Daoy (cell line): ENCODE measurements around the gene MLLT10. TPM values are rescaled to one million over a fixed set of nuclear protein-coding genes. Genes with fewer than 3 reads are reported as not detected.
A peak's percentile ranks its signal among the peaks of the same experiment; 100 is the strongest.

Experiments used
- DNase-seq: peaks from one replicate; pipeline ENCODE4 v3.0.0-alpha.2; 2015; ENCODE audit warnings: low read depth
- total RNA-seq: library from RNA; depleted of rRNA; stranded (reverse); fragments of >200 nt; shearing (Covaris generic); gene quantifications from 2 replicates; pipeline ENCODE4 v1.2.3, GENCODE V29; 2014

Gene MLLT10
- total RNA-seq, 1 experiment from 2014 or later: 9.0 TPM

- peak; percentile 73 for DNase-seq
These were observed 17.5 kb upstream of the MLLT10 start for GRCh38 chr10:21516242-21517131.

GRCh38 chr10:21517134-21518031 lies 16.6 kb upstream of the MLLT10 start:
- peak; percentile 63 for DNase-seq

- DNase-seq: peak; percentile 14
These were observed 15.8 kb upstream of the MLLT10 start for GRCh38 chr10:21518149-21518640.

GRCh38 chr10:21518641-21519396 lies 15.2 kb upstream of the MLLT10 start:
- peak; percentile 21 for DNase-seq

- DNase-seq: no peak
These were observed 14.6 kb upstream of the MLLT10 start for GRCh38 chr10:21519397-21519933.

GRCh38 chr10:21519941-21520436 lies 14.0 kb upstream of the MLLT10 start:
- peak; percentile 39 for DNase-seq

- DNase-seq: no peak
These were observed 13.5 kb upstream of the MLLT10 start for GRCh38 chr10:21520509-21520908.

- DNase-seq: no peak
These were observed 13.1 kb upstream of the MLLT10 start for GRCh38 chr10:21520949-21521348.

- no peak for DNase-seq
These were observed 12.1 kb upstream of the MLLT10 start for GRCh38 chr10:21521751-21522533.

- DNase-seq: no peak
These were observed 11.2 kb upstream of the MLLT10 start for GRCh38 chr10:21522631-21523406.

GRCh38 chr10:21523557-21524008 lies 10.4 kb upstream of the MLLT10 start:
- DNase-seq: peak; percentile 17

GRCh38 chr10:21524131-21524525 lies 9.9 kb upstream of the MLLT10 start:
- no peak for DNase-seq

GRCh38 chr10:21524526-21525366 lies 9.3 kb upstream of the MLLT10 start:
- DNase-seq: peak; percentile 39

GRCh38 chr10:21525367-21526187 lies 8.5 kb upstream of the MLLT10 start, which contains the start of gene SKIDA1:
Gene SKIDA1 (minus strand): TSS chr10:21525682. CDS start chr10:21517822, 7,860 bp downstream.
- peak; percentile 83 for DNase-seq

GRCh38 chr10:21526188-21526859 lies 7.7 kb upstream of the MLLT10 start:
- peak; percentile 81 for DNase-seq

GRCh38 chr10:21526860-21527597 lies 7.0 kb upstream of the MLLT10 start:
- peak; percentile 77 for DNase-seq
